HG03558 (cell line): ENCODE data around the gene KLHL21.
A peak's percentile ranks its signal among the peaks of the same experiment; 100 is the strongest.
"Not testable (repeated sequence)": the region's sequence is repeated elsewhere in the genome, so short reads cannot be mapped to it uniquely, and the experiment has no call there.

Experiments
- ATAC-seq: cut with Tn5 transposase; IDR thresholded peaks from one replicate; pipeline ENCODE4 v1.9.1; 2021; ENCODE audit warnings: moderate number of reproducible peaks; ENCODE audit not compliant: unreplicated experiment; ENCODE audit errors: extremely low read depth

The KLHL21 gene

GRCh38 chr1:6602669-6603237 is at the start of gene KLHL21:
Gene KLHL21 (minus strand): TSS chr1:6602869. CDS start chr1:6602817, 52 bp downstream.
- ATAC-seq = peak; percentile 31

DNA sequence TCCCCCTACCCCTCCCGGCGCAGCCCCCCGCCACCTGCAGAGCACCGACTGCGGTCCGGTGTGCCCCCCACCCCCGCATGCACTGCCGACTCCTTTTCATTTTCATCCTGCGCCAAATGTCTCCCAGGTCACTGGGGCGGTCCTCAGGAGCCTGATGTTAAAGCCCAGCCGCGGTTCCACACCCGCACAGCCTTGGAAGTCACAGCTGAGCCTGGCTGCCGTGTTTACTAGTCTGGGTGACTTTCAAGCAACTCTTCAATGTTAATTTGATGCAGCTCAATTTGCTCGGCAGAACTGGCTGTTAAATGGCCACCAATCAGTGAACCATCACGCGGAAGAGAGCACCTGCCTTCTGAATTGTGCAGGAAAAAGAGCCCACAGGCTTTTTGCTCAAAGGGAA is 49.2 kb upstream of the KLHL21 start:
- no peak for ATAC-seq

GRCh38 chr1:6648556-6648955 is 45.9 kb upstream of the KLHL21 start:
- no peak for ATAC-seq

- no peak for ATAC-seq
Measured at GRCh38 chr1:6646499-6647148, 44.0 kb upstream of the KLHL21 start.

DNA sequence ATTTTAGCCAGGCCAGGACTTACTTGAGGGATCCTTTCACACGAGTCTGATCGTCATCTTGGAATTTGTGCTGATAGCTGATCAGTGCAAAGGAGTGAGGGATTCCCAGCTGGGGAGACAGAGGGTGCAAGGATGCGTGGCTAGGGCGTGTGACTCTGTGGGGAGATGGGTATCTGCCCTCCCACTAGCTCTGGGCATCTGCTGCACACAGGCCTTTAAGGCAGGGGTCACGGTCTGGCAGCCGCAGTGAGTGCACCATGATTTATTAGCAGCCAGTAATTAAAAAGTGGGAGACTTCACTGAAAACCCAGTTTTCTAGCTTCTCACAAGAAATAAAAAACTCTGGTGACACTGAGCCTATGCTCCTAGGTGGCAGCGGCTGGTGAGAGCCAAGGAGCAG is 42.3 kb upstream of the KLHL21 start:
- no peak for ATAC-seq

DNA sequence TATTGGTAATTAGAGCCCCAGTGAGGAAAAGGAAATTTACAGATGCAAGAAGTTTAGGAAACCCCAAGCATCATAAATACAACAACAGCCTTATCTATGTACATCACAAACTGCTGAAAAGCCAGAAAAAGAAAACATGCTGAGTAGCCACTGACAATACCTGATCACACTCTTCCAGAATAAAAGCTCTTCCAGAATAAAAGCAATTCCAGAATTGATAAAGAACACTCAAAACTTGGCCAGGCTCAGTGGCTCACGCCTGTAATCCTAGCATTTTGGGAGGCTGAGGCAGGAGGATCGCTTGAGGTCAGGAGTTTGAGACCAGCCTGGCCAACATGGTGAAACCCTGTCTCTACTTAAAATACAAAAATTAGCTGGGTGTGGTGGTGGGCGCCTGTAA is 38.2 kb upstream of the KLHL21 start:
- ATAC-seq = not testable (repeated sequence)

- ATAC-seq = no peak
Measured at GRCh38 chr1:6638226-6638625, 35.6 kb upstream of the KLHL21 start.

GRCh38 chr1:6637770-6638169 is 35.1 kb upstream of the KLHL21 start:
- ATAC-seq = no peak

DNA sequence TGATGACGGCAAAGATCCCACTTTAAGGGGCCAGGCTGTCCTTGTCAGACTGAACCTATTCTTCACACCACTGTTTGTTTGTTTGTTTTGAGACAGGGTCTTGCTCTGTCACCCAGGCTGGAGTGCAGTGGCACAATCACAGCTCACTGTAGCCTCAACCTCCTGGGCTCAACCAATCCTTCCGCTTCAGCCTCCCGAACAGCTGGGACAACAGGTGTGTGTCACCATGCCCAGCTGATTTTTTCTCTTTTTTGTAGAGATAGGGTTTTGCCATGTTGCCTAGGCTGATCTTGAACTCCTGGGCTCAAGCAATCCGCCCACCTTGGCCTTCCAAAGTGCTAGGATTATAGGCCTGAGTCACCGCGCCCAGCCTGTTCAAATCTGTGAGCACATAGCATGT is 34.1 kb upstream of the KLHL21 start:
- ATAC-seq = not testable (repeated sequence)

DNA sequence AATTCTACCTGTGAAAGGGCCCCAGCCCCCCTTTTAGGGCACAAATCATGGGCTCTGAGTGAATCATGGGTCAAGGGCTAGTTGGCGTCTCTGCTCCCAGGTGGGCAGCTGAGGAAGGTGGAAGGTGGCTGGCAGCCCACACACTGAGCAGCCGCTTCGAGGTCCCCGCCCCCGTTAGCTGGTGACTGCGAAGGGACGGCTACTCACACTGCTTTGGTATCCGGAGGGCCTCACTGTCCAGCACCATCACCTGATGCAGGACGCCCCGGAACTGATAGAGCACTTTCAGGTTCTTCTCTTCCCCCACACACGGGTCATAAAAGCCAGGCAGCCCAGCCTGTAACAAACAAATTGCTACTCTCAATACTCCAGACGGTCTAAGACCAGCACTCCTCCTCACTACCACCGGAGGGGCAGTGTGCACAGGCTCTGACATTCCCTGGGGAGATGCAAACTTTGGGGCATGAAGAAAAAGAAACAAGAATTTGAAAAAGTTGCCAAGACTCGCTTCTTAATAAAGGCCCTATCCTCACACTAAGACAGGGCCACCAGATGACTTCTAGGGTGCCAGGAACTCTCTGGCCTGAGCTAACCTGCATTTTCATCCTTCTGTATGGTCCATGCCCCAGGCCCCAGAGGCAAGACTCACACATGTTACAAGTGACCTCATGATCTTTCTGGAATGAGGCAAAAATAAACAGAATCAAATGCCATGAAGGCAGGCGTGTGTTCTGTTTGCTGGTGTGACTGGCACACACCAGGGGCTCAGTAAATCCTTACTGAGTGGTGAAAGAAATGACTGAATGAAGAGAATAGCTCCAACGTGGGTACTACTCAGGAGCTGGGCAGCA is 33.5 kb upstream of the KLHL21 start:
- ATAC-seq = no peak

- ATAC-seq = no peak
Measured at GRCh38 chr1:6635161-6635909, 32.7 kb upstream of the KLHL21 start.

GRCh38 chr1:6634371-6635052 is 31.8 kb upstream of the KLHL21 start:
- no peak for ATAC-seq

DNA sequence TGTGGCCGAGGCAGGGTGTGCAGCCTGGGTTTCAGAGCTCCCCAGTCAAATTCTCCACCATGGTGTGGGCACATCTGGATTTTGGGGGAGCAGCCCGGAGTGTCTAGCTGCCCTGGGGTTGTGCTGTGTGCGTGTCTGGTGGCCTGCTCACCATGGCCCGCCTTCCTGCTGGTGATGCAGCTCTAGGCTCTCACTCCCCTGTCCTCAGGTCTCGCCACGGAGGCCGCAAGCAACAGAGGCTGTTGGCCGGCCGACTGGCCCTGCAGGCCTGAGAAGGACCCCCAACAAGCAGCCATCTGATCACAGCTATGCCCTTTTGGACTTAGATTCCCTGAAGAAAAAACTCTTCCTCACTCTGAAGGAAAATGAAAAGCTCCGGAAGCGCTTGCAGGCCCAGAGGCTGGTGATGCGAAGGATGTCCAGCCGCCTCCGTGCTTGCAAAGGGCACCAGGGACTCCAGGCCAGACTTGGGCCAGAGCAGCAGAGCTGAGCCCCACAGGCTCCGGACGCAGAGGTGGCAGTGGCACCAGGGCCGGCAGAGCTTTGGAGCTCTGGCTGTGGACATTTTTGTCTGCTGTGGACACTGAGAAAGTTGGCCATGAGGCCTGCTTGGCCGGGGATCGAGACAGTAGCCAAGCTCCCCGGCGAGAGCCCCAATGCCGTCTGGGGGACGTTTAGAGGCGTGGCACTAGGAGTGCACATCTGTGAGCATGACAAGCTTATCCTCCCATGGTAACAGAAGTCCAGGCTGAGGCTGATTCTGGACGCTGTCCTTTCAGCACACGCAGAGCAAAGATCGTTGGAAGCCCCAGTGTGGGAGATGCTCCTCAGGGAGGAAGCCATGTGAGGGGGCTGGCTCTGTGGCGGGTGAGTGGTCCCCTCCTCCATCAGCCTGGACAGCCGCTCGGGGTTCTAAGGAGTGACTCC is 30.2 kb upstream of the KLHL21 start:
- no peak for ATAC-seq

DNA sequence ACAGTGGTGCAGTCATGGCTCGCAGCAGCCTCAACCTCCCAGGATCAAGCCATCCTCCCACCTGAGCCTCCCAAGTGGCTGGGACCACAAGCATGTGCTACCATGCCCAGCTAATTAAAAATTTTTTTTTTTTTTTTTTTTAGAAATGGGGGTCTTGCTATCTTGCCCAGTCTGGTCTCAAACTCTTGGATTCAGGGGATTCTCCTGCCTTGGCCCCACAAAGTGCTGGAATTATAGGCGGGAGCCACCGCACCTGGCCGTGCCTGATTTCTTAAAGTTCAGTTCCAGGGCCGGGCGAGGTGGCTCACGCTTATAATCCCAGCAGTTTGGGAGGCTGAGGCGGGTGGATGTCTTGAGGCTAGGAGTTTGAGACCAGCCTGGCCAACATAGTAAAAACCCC is 28.4 kb upstream of the KLHL21 start:
- ATAC-seq = no peak

- no peak for ATAC-seq
Measured at GRCh38 chr1:6630027-6630426, 27.4 kb upstream of the KLHL21 start.

- ATAC-seq = no peak
Measured at GRCh38 chr1:6628971-6629479, 26.4 kb upstream of the KLHL21 start.

DNA sequence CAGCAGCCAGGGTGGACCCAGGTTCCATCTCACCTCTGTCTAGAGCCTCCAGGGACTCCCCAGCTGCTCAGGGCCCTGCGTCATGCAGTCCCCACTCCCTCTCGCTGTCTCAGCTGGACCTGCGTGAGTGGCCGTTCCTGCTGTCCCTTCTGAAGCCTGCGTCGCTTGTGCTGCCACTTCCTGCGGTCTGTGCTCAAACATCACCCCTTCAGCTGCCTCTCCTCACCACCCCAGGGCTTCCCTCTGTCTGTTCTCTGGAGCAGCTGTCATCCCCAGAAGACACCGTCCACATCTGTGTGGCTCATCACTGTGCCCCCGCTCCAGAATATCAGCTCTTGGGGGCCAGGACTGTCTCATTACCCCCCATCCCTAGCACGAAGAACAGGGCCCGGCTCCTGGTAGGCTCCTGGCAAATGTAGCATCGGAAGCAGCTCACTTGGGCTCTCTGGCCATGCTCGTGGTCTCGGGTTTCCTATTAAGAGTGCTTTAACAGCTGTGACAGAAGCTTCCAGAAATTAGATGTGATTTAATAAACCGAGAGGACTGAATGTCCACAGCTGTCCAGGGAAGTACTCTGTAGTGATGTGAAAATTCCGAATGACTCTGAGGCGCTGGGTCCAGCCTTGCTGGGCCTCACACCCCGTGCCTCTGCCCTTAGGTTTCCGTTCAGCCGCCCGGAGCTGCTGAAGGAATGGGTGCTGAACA is 25.3 kb upstream of the KLHL21 start:
- no peak for ATAC-seq

DNA sequence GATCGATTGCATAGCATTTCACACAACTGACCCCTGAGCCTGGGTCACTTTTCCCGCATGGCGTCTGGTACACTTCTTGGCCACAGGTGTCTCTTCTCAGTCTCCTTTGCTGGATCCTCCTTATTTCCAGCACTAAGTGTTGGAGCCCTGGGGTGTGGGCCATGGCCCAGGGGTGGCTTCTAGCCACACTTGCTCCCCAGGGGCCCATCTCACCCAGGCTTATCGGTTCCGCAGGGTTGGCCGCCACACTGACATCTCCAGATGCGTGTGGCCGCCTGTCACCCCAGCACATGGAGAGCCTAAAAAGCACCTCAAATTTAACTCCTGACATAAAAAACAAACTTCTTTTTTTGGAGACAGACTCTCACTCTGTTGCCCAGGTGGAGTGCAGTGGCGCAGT is 24.4 kb upstream of the KLHL21 start:
- ATAC-seq = no peak
